Suprapubic skin (tissue), 4 donors: Measurements from ENCODE around the gene KCNJ9. TPM values are rescaled to one million over a fixed set of nuclear protein-coding genes. Genes with fewer than 3 reads are reported as not detected.

Experiments
- DNase-seq, 2 donors: peaks; one replicate each; pipeline ENCODE4 v3.0.0-alpha.2; 2019; ENCODE audit warnings: low spot score in 2 of 2
- H3K27ac ChIP-seq: fragments of 200-600 bp; sonication (generic); one replicate; pipeline ENCODE4 v1.5.1; 2019
- H3K27me3 ChIP-seq: fragments of 200-600 bp; sonication (generic); one replicate; pipeline ENCODE4 v1.5.1; 2019
- H3K36me3 ChIP-seq: fragments of 200-600 bp; sonication (generic); one replicate; pipeline ENCODE4 v1.5.1; 2019
- H3K4me1 ChIP-seq: fragments of 200-600 bp; sonication (generic); one replicate; pipeline ENCODE4 v1.5.1; 2019
- H3K4me3 ChIP-seq: fragments of 200-600 bp; sonication (generic); one replicate; pipeline ENCODE4 v1.5.1; 2019; ENCODE audit warnings: mild to moderate bottlenecking
- H3K9me3 ChIP-seq: fragments of 200-600 bp; sonication (generic); one replicate; pipeline ENCODE4 v1.5.1; 2019
- CTCF ChIP-seq, 2 donors: fragments of 200-600 bp in 1 of 2; fragments of 450-650 bp in 1 of 2; sonication (generic) in 1 of 2; IDR thresholded peaks; one replicate each; pipeline ENCODE4 v1.5.1; 2016 to 2019; ENCODE audit warnings: antibody characterized with exemption in 2 of 2, mild to moderate bottlenecking in 1 of 2, moderate library complexity in 1 of 2
- EP300 ChIP-seq: sonication (generic); formaldehyde crosslinking; IDR thresholded peaks from one replicate; pipeline ENCODE4 v1.6.1; 2017; ENCODE audit warnings: antibody characterized with exemption
- POLR2A ChIP-seq, 2 donors: fragments of 450-650 bp; IDR thresholded peaks; one replicate each; pipeline ENCODE4 v1.6.1; 2017; ENCODE audit warnings: antibody characterized with exemption in 2 of 2, mild to moderate bottlenecking in 2 of 2, moderate library complexity in 2 of 2
- POLR2AphosphoS5 ChIP-seq, 3 donors: sonication (generic); formaldehyde crosslinking; IDR thresholded peaks; one replicate each; pipeline ENCODE4 v1.6.1; 2017; ENCODE audit warnings: antibody characterized with exemption in 3 of 3
- WGBS: methylation state at CpG from one replicate; pipeline ENCODE4 v1.1.5; 2018; 5-methylcytosine and 5-hydroxymethylcytosine counted together
- total RNA-seq, 4 donors: library from RNA; depleted of rRNA; stranded (reverse); fragments of >200 nt; gene quantifications; one replicate each; pipeline ENCODE4 v1.1.0, GENCODE V29; 2016

Gene KCNJ9
- total RNA-seq, 4 donors from 2014 or later = 0.13 TPM; not detected in 3

- no peak overlapping the region for H3K4me3 ChIP-seq
- H3K36me3 ChIP-seq = no peaks in the 10 kb centered on the region
- DNase-seq = no peak
- no peak overlapping the region for H3K27ac ChIP-seq
- H3K27me3 ChIP-seq = peaks cover 13% of the 10 kb centered on the region
- 96% methylated on average over 5 of the region's 5 CpGs for WGBS
- H3K9me3 ChIP-seq = no peaks in the 10 kb centered on the region
- TF ChIP-seq POLR2A (IDR thresholded peaks at IDR 0.05) (no peak), POLR2AphosphoS5 (IDR thresholded peaks at IDR 0.05) (no peak), EP300 (no peak)
- peaks cover 3% of the 10 kb centered on the region for H3K4me1 ChIP-seq
Observed at GRCh38 chr1:160063176-160063575, 18.2 kb upstream of the KCNJ9 start.

GRCh38 chr1:160064164-160064563 is 17.2 kb upstream of the KCNJ9 start:
- no peaks in the 10 kb centered on the region for H3K9me3 ChIP-seq
- TF ChIP-seq POLR2AphosphoS5 (IDR thresholded peaks at IDR 0.05) = no peak
- TF ChIP-seq POLR2A (IDR thresholded peaks at IDR 0.05) = no peak
- TF ChIP-seq CTCF (IDR thresholded peaks at IDR 0.05) = no peak
- no peak for TF ChIP-seq EP300
- peaks cover 3% of the 10 kb centered on the region for H3K4me1 ChIP-seq
- 83% methylated on average over 3 of the region's 3 CpGs for WGBS
- DNase-seq = no peak
- H3K36me3 ChIP-seq = no peaks in the 10 kb centered on the region
- no peak overlapping the region for H3K27ac ChIP-seq
- H3K4me3 ChIP-seq = no peak overlapping the region
- peaks cover 13% of the 10 kb centered on the region for H3K27me3 ChIP-seq

- no peaks in the 10 kb centered on the region for H3K36me3 ChIP-seq
- TF ChIP-seq POLR2A (IDR thresholded peaks at IDR 0.05) = no peak
- no peak for TF ChIP-seq CTCF (IDR thresholded peaks at IDR 0.05)
- TF ChIP-seq POLR2AphosphoS5 (IDR thresholded peaks at IDR 0.05) = no peak
- TF ChIP-seq EP300 = no peak
Observed at GRCh38 chr1:160064746-160065145, 16.6 kb upstream of the KCNJ9 start.

GRCh38 chr1:160066829-160067745 is 14.3 kb upstream of the KCNJ9 start:
- no peaks in the 10 kb centered on the region for H3K36me3 ChIP-seq
- no peak overlapping the region for H3K27ac ChIP-seq
- TF ChIP-seq CTCF (IDR thresholded peaks at IDR 0.05) (no peak), POLR2A (IDR thresholded peaks at IDR 0.05) (no peak), EP300 (no peak), POLR2AphosphoS5 (IDR thresholded peaks at IDR 0.05) (no peak)
- H3K4me3 ChIP-seq = no peak overlapping the region
- peaks cover 18% of the 10 kb centered on the region for H3K27me3 ChIP-seq
- 64% methylated on average over 6 of the region's 6 CpGs for WGBS
- no peak for DNase-seq
- H3K4me1 ChIP-seq = peaks cover 14% of the 10 kb centered on the region
- no peaks in the 10 kb centered on the region for H3K9me3 ChIP-seq

More at GRCh38 chr1:160064746-160065145, 16.6 kb upstream of the KCNJ9 start:
- no peak overlapping the region for H3K4me3 ChIP-seq
- no peak overlapping the region for H3K27ac ChIP-seq
- DNase-seq = no peak
- peaks cover 3% of the 10 kb centered on the region for H3K4me1 ChIP-seq
- H3K9me3 ChIP-seq = no peaks in the 10 kb centered on the region
- peaks cover 14% of the 10 kb centered on the region for H3K27me3 ChIP-seq
- WGBS = 78% methylated on average over 3 of the region's 3 CpGs

- DNase-seq = no peak
- no peaks in the 10 kb centered on the region for H3K36me3 ChIP-seq
- no peak overlapping the region for H3K4me3 ChIP-seq
- H3K27me3 ChIP-seq = peaks cover 15% of the 10 kb centered on the region
- TF ChIP-seq POLR2A (IDR thresholded peaks at IDR 0.05) (no peak), CTCF (IDR thresholded peaks at IDR 0.05) (no peak), EP300 (no peak), POLR2AphosphoS5 (IDR thresholded peaks at IDR 0.05) (no peak)
- peaks cover 14% of the 10 kb centered on the region for H3K4me1 ChIP-seq
- no peak overlapping the region for H3K27ac ChIP-seq
- 80% methylated on average over 5 of the region's 5 CpGs for WGBS
- H3K9me3 ChIP-seq = no peaks in the 10 kb centered on the region
Observed at GRCh38 chr1:160068225-160068624, 13.1 kb upstream of the KCNJ9 start.
